Muscle layer of duodenum (tissue), 2 donors: ENCODE data around the gene PER1.

ENCODE experiments used
- H3K27ac ChIP-seq: one replicate; pipeline ENCODE4 v1.7.0; 2013; ENCODE audit warnings: mild to moderate bottlenecking, low read length
- H3K27me3 ChIP-seq: one replicate; pipeline ENCODE4 v1.7.0; 2013; ENCODE audit warnings: low read depth, mild to moderate bottlenecking, control low read depth, low read length
- H3K36me3 ChIP-seq, 2 donors: one replicate each; pipeline ENCODE4 v1.7.0; 2013; ENCODE audit warnings: low read length in 2 of 2, control low read depth in 1 of 2, mild to moderate bottlenecking in 1 of 2; ENCODE audit not compliant: insufficient read depth in 2 of 2, control insufficient read depth in 1 of 2
- H3K4me1 ChIP-seq, 2 donors: one replicate each; pipeline ENCODE4 v1.7.0; 2013; ENCODE audit warnings: low read length in 2 of 2, mild to moderate bottlenecking in 2 of 2, control low read depth in 1 of 2, moderate library complexity in 1 of 2; ENCODE audit not compliant: insufficient read depth in 2 of 2, control insufficient read depth in 1 of 2
- H3K4me3 ChIP-seq, 2 donors: one replicate each; pipeline ENCODE4 v1.7.0; 2013; ENCODE audit warnings: low read length in 2 of 2, low read depth in 1 of 2, mild to moderate bottlenecking in 1 of 2
- H3K9me3 ChIP-seq, 2 donors: one replicate each; pipeline ENCODE4 v1.7.0; 2013; ENCODE audit warnings: low read length in 2 of 2, control low read depth in 1 of 2, mild to moderate bottlenecking in 1 of 2; ENCODE audit not compliant: control insufficient read depth in 1 of 2
- donor health status: healthy.

The PER1 gene

GRCh38 chr17:8091033-8091687, 61.0 kb downstream of the PER1 start:
- H3K9me3 ChIP-seq = no peaks in the 10 kb centered on the region
- H3K27me3 ChIP-seq = peaks cover 16% of the 10 kb centered on the region
- no peaks in the 10 kb centered on the region for H3K36me3 ChIP-seq
- no peak overlapping the region for H3K4me3 ChIP-seq
- H3K4me1 ChIP-seq = no peaks in the 10 kb centered on the region
- no peak overlapping the region for H3K27ac ChIP-seq
